ENCODE results near the gene SLC25A41. TPM values are rescaled to one million over a fixed set of nuclear protein-coding genes. Genes with fewer than 3 reads are reported as not detected.

Gene SLC25A41
- polyA plus RNA-seq, 1 donor from 2014 or later = 3.8 TPM

- Histone ChIP-seq H3K27me3 (ENCODE audit: insufficient read depth, low read depth, low read length) (no peaks in the 10 kb centered on the region), H3K27ac (ENCODE audit: low read length) (no peak overlapping the region), H4K20me1 (ENCODE audit: insufficient read depth) (peaks cover 13% of the 10 kb centered on the region), H3K9ac (ENCODE audit: low read length) (no peak overlapping the region), H3K4me2 (ENCODE audit: low read length) (no peak overlapping the region), H3F3A (ENCODE audit: insufficient read depth, low read length, poor library complexity, severe bottlenecking) (no peaks in the 10 kb centered on the region), H3K79me2 (replicated peaks; ENCODE audit: insufficient read depth, low read length) (peaks cover 19% of the 10 kb centered on the region), H3K9me3 (ENCODE audit: low read length) (no peaks in the 10 kb centered on the region), H3K4me3 (ENCODE audit: low read length) (no peak overlapping the region), H2AFZ (ENCODE audit: low read depth, low read length) (no peak overlapping the region), H3K36me3 (ENCODE audit: insufficient read depth, low read length) (no peaks in the 10 kb centered on the region), H3K9me2 (ENCODE audit: insufficient read depth, low read length) (no peaks in the 10 kb centered on the region)
- TF ChIP-seq EP300 (conservative IDR thresholded peaks at IDR 0.05; ENCODE audit: poor library complexity, severe bottlenecking) (no peak), POLR2AphosphoS5 (IDR thresholded peaks at IDR 0.05) (no peak), RAD21 (conservative IDR thresholded peaks at IDR 0.05) (no peak), SMC3 (conservative IDR thresholded peaks at IDR 0.05; ENCODE audit: poor library complexity) (no peak), MXI1 (conservative IDR thresholded peaks at IDR 0.05; ENCODE audit: poor library complexity, severe bottlenecking) (no peak), EZH2 (IDR thresholded peaks at IDR 0.05; ENCODE audit: borderline replicate concordance, insufficient read depth, low read length, poor library complexity, severe bottlenecking) (no peak), REST (IDR thresholded peaks at IDR 0.05; ENCODE audit: borderline replicate concordance) (no peak), TAF1 (IDR thresholded peaks at IDR 0.05; ENCODE audit: low read depth) (no peak), CTCF (IDR thresholded peaks at IDR 0.05; ENCODE audit: poor library complexity, severe bottlenecking) (no peak)
These were observed 6.4 kb downstream of the SLC25A41 start for GRCh38 chr19:6427131-6427530.

GRCh38 chr19:6425732-6426620 lies 7.6 kb downstream of the SLC25A41 start:
- Histone ChIP-seq H3K9me2 (ENCODE audit: insufficient read depth, low read length) (no peaks in the 10 kb centered on the region), H3K27me3 (ENCODE audit: insufficient read depth, low read depth, low read length) (no peaks in the 10 kb centered on the region), H3F3A (ENCODE audit: insufficient read depth, low read length, poor library complexity, severe bottlenecking) (no peaks in the 10 kb centered on the region), H3K9ac (ENCODE audit: low read length) (peak overlapping the region; percentile 59), H2AFZ (ENCODE audit: low read depth, low read length) (peak overlapping the region; percentile 41), H3K27ac (ENCODE audit: low read length) (peak overlapping the region; percentile 85), H3K4me3 (ENCODE audit: low read length) (peak overlapping the region; percentile 54), H3K79me2 (replicated peaks; ENCODE audit: insufficient read depth, low read length) (peaks cover 31% of the 10 kb centered on the region), H3K36me3 (ENCODE audit: insufficient read depth, low read length) (no peaks in the 10 kb centered on the region), H3K4me2 (ENCODE audit: low read length) (no peak overlapping the region), H3K9me3 (ENCODE audit: low read length) (no peaks in the 10 kb centered on the region), H4K20me1 (ENCODE audit: insufficient read depth) (peaks cover 22% of the 10 kb centered on the region)
- peak; percentile 15 for TF ChIP-seq CTCF (IDR thresholded peaks at IDR 0.05; ENCODE audit: poor library complexity, severe bottlenecking)
- TF ChIP-seq SMC3 (conservative IDR thresholded peaks at IDR 0.05; ENCODE audit: poor library complexity) = no peak
